ENCODE results near the gene OFD1.

DNA sequence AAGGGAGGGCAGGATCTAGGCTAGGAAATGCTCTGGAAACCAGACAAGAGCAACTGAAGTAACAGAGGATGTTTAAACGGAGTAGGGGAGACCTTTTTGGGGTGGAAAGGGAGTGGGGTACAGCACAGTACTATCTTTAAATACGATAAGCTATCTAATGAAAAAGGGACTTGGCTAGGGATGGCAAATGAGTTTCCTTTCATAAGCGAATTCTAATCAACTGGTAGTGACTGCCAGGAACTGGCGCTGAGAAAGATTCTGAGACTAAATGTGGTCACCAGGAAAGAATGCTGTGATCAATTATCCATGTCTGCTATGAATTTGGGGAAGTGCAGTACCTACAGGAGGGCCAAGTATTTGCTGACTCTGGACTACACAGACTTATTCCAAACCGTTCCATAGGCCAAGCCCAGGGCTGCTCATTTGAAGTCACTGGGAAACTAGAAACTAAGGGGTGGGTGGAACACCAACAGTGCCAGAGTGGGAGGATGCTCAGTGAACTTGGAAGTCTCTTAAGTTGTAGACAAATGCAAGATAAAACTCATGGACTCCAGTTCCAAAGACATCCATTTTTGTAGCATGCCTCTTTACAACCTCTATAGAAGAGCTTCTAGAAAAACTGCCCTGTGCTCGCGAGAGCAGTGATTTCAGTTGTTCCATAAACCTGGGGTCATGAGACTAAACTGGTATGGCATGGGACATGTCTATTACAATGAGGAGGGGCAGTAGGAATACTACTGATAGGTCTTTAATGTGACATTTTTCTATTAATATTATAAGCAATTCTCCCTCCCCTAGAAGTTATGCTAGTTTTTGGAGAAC is 2.1 kb upstream of the OFD1 start:
- TF ChIP-seq, protein P1, sequence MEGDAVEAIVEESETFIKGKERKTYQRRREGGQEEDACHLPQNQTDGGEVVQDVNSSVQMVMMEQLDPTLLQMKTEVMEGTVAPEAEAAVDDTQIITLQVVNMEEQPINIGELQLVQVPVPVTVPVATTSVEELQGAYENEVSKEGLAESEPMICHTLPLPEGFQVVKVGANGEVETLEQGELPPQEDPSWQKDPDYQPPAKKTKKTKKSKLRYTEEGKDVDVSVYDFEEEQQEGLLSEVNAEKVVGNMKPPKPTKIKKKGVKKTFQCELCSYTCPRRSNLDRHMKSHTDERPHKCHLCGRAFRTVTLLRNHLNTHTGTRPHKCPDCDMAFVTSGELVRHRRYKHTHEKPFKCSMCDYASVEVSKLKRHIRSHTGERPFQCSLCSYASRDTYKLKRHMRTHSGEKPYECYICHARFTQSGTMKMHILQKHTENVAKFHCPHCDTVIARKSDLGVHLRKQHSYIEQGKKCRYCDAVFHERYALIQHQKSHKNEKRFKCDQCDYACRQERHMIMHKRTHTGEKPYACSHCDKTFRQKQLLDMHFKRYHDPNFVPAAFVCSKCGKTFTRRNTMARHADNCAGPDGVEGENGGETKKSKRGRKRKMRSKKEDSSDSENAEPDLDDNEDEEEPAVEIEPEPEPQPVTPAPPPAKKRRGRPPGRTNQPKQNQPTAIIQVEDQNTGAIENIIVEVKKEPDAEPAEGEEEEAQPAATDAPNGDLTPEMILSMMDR (IDR thresholded peaks at IDR 0.05) = no peak
- TF ChIP-seq CHD2 (IDR thresholded peaks at IDR 0.05; ENCODE audit: low read length, partially characterized antibody) = no peak

Measured in A549 (cell line).